HFFc6 (cell line): ENCODE results near the gene FGGY. TPM values are rescaled to one million over a fixed set of nuclear protein-coding genes. Genes with fewer than 3 reads are reported as not detected.

Experiments
- DNase-seq: peaks from one replicate; pipeline ENCODE4 v3.0.0-alpha.2; 2018
- H3K27ac Mint-ChIP-seq: 2 replicates; pipeline ENCODE4 v1.8.0; 2020; ENCODE audit warnings: mild to moderate bottlenecking, mixed read lengths
- H3K27me3 Mint-ChIP-seq: 2 replicates; pipeline ENCODE4 v1.8.0; 2021; ENCODE audit warnings: mild to moderate bottlenecking, moderate library complexity, mixed read lengths; ENCODE audit not compliant: insufficient read depth
- H3K36me3 Mint-ChIP-seq: 2 replicates; pipeline ENCODE4 v1.8.0; 2021; ENCODE audit warnings: low read depth, mixed read lengths
- H3K4me1 Mint-ChIP-seq: 2 replicates; pipeline ENCODE4 v1.8.0; 2020; ENCODE audit warnings: low read depth, mixed read lengths
- H3K4me3 Mint-ChIP-seq: 2 replicates; pipeline ENCODE4 v1.8.0; 2020; ENCODE audit warnings: mild to moderate bottlenecking, moderate library complexity, mixed read lengths
- H3K9me3 Mint-ChIP-seq: 2 replicates; pipeline ENCODE4 v1.8.0; 2020; ENCODE audit warnings: mild to moderate bottlenecking, mixed read lengths
- CTCF ChIP-seq: fragments of 200-600 bp; sonication (generic); IDR thresholded peaks from 2 replicates; pipeline ENCODE4 v1.5.0; 2021; ENCODE audit warnings: antibody characterized with exemption, mild to moderate bottlenecking
- total RNA-seq, 6 experiments: library from RNA; stranded (reverse); fragmentation: NEBNext Ultra II Directional; extraction: Animal tissue kit (Norgen Biotek cat#: 25700); gene quantifications; 2 replicates in 1 of 6; 3 replicates in 5 of 6; pipeline ENCODE4 v1.2.3, GENCODE V29; 2021

Gene FGGY
- total RNA-seq, 6 experiments from 2014 or later, result 16.4 to 20.1 (median 18.7) TPM

GRCh38 chr1:59258412-59259032 is 38.4 kb upstream of the FGGY start:
- 0 out of 2 replicates have a peak, but pooled peaks cover 6% of the 10 kb centered on the region for H3K4me1 Mint-ChIP-seq
- no peak overlapping the region for H3K27ac Mint-ChIP-seq
- H3K4me3 Mint-ChIP-seq, result no peak overlapping the region
- no peaks in the 10 kb centered on the region for H3K9me3 Mint-ChIP-seq
- no peak for TF ChIP-seq CTCF
- peaks cover 3% of the 10 kb centered on the region; the same call in 1 of the 2 replicates for H3K27me3 Mint-ChIP-seq
- no peak for DNase-seq
- H3K36me3 Mint-ChIP-seq, result no peaks in the 10 kb centered on the region

- Mint-ChIP-seq H3K4me3 (no peak overlapping the region), H3K9me3 (no peaks in the 10 kb centered on the region), H3K4me1 (0 out of 2 replicates have a peak, but pooled peaks cover 6% of the 10 kb centered on the region), H3K27ac (no peak overlapping the region), H3K36me3 (no peaks in the 10 kb centered on the region), H3K27me3 (peaks cover 1% of the 10 kb centered on the region; the same call in 1 of the 2 replicates)
- DNase-seq, result no peak
- TF ChIP-seq CTCF, result no peak
Measured at GRCh38 chr1:59261537-59261936, 35.4 kb upstream of the FGGY start.

- no peak for TF ChIP-seq CTCF
- H3K9me3 Mint-ChIP-seq, result no peaks in the 10 kb centered on the region
- H3K4me1 Mint-ChIP-seq, result 0 out of 2 replicates have a peak, but pooled peaks cover 6% of the 10 kb centered on the region
- no peak overlapping the region for H3K4me3 Mint-ChIP-seq
- H3K27me3 Mint-ChIP-seq, result peaks cover 1% of the 10 kb centered on the region; the same call in 1 of the 2 replicates
- DNase-seq, result no peak
- H3K27ac Mint-ChIP-seq, result no peak overlapping the region
- H3K36me3 Mint-ChIP-seq, result no peaks in the 10 kb centered on the region
Measured at GRCh38 chr1:59262631-59263030, 34.3 kb upstream of the FGGY start.

- DNase-seq, result no peak
- no peaks in the 10 kb centered on the region for H3K9me3 Mint-ChIP-seq
- 0 out of 2 replicates have a peak, but pooled peaks cover 6% of the 10 kb centered on the region for H3K4me1 Mint-ChIP-seq
- no peak overlapping the region for H3K27ac Mint-ChIP-seq
- TF ChIP-seq CTCF, result no peak
- no peaks in the 10 kb centered on the region for H3K36me3 Mint-ChIP-seq
- H3K27me3 Mint-ChIP-seq, result peaks cover 1% of the 10 kb centered on the region
- H3K4me3 Mint-ChIP-seq, result no peak overlapping the region
Measured at GRCh38 chr1:59263111-59263510, 33.8 kb upstream of the FGGY start.

- no peak overlapping the region for H3K27ac Mint-ChIP-seq
- H3K9me3 Mint-ChIP-seq, result no peaks in the 10 kb centered on the region
- peaks cover 1% of the 10 kb centered on the region for H3K27me3 Mint-ChIP-seq
- H3K4me3 Mint-ChIP-seq, result no peak overlapping the region
- DNase-seq, result no peak
- H3K36me3 Mint-ChIP-seq, result no peaks in the 10 kb centered on the region
- 0 out of 2 replicates have a peak, but pooled peaks cover 6% of the 10 kb centered on the region for H3K4me1 Mint-ChIP-seq
- TF ChIP-seq CTCF, result no peak
Measured at GRCh38 chr1:59265622-59266021, 31.3 kb upstream of the FGGY start.
